NT2/D1 (cell line): Measurements from ENCODE around the gene ACIN1.

Experiments used
- SUZ12 ChIP-seq: IDR thresholded peaks from 2 replicates; pipeline ENCODE4 v1.6.1; 2011; ENCODE audit not compliant: insufficient read length, insufficient read depth; ENCODE audit errors: extremely low read depth
- YY1 ChIP-seq: IDR thresholded peaks from 2 replicates; pipeline ENCODE4 v1.6.1; 2011; ENCODE audit not compliant: insufficient read length, insufficient read depth

GRCh38 chr14:23114669-23115038 lies 19.7 kb upstream of the ACIN1 start:
- TF ChIP-seq SUZ12 (no peak), YY1 (no peak)
